Left ventricle myocardium inferior (tissue), 1 donor: ENCODE data around the gene ZNF497. TPM values are rescaled to one million over a fixed set of nuclear protein-coding genes. Genes with fewer than 3 reads are reported as not detected.
A peak's percentile ranks its signal among the peaks of the same experiment; 100 is the strongest.

ENCODE experiments used
- DNase-seq: peaks from one replicate; pipeline ENCODE4 v3.0.0-alpha.2; 2020
- H3K27ac ChIP-seq: fragments of 200-600 bp; replicated peaks from 2 replicates; pipeline ENCODE4 v1.8.0; 2021
- H3K27me3 ChIP-seq: fragments of 200-600 bp; 2 replicates; pipeline ENCODE4 v1.8.0; 2021; ENCODE audit warnings: low read depth
- H3K36me3 ChIP-seq: fragments of 200-600 bp; 2 replicates; pipeline ENCODE4 v1.8.0; 2021
- H3K4me1 ChIP-seq: fragments of 200-600 bp; 2 replicates; pipeline ENCODE4 v1.8.0; 2021
- H3K4me3 ChIP-seq: fragments of 200-600 bp; 2 replicates; pipeline ENCODE4 v1.8.0; 2021; ENCODE audit warnings: mild to moderate bottlenecking, moderate library complexity
- H3K9me3 ChIP-seq: fragments of 200-600 bp; replicated peaks from 2 replicates; pipeline ENCODE4 v1.8.0; 2021
- intact Hi-C: fragments of 100-400 bp; cut with micrococcal nuclease; formaldehyde crosslinking; loops from one replicate; pipeline ENCODE4 v1.11.0; 2022
- long read RNA-seq: library from polyadenylated mRNA; unstranded; transcript quantifications from one replicate; pipeline ENCODE4 v2.0.0, GENCODE V29; 2021
- total RNA-seq: library from RNA; stranded (reverse); fragmentation: NEBNext Ultra II Directional; extraction: Animal tissue kit (Norgen Biotek cat#: 25700); gene quantifications from one replicate; pipeline ENCODE4 v1.2.1, GENCODE V29; 2021
- TF ChIP-seq, protein P1 (sequence below): fragments of 200-600 bp; IDR thresholded peaks from 2 replicates; pipeline ENCODE4 v1.8.0; 2021; ENCODE audit warnings: antibody characterized with exemption, mild to moderate bottlenecking, borderline replicate concordance
- donor health status: DM: no; HTN: yes; CAD: no; lungs with severe emphysema.

Gene ZNF497
- 0.41 TPM for total RNA-seq
- long read RNA-seq, partial matches to known transcripts = 0 of 2 reads
- long read RNA-seq, other reads (novel, unspliced or antisense) = 2 of 2 reads

DNA sequence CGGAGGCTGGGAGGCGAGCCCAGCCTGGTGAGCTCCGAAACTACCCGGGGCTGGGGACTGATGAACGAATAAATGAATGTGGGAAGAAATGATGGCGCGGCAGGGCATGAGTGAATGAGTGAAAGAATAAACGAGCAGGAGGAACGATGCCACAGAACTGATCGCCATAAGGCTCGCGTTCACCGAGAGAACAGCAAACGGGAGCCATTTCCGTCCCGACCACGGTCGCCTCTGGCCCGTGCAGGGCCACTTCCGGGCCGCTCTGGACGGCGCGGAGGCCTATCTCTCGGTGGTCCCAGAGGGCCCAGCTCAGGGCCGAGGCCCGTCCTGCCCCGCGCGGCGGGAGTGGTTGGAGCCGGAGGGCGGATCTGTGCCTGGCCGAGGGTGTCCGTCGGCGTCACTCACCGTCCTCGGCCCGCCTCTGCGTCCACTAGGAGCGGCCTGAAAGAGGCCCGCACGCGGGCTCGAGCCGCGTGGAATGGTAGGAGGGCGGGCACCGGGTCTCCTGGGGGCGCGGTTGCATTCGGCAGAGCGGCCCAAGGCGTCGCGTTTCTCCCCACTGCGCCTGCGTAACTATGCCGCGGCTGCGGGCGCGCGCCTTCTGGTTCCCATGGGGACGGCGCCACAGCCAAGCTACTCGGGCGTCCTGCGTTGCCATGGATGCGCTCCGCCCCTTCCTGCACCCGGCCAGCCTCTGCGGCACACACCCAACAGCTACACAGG lies at the start of gene ZNF497:
TSS of gene ZNF497 (minus strand) at position 480 of the 723 bp plus-strand sequence. CDS start 5,116 bp downstream, outside the sequence.
- H3K4me3 ChIP-seq = peak within 1 kb of the TSS; percentile 93
- H3K36me3 ChIP-seq = no peaks in the 10 kb centered on the region
- no peaks in the 10 kb centered on the region for H3K9me3 ChIP-seq
- H3K27me3 ChIP-seq = peaks cover 27% of the 10 kb centered on the region
- peak; percentile 98 for DNase-seq
- intact Hi-C loops = no loop called here
- TF ChIP-seq, protein P1, sequence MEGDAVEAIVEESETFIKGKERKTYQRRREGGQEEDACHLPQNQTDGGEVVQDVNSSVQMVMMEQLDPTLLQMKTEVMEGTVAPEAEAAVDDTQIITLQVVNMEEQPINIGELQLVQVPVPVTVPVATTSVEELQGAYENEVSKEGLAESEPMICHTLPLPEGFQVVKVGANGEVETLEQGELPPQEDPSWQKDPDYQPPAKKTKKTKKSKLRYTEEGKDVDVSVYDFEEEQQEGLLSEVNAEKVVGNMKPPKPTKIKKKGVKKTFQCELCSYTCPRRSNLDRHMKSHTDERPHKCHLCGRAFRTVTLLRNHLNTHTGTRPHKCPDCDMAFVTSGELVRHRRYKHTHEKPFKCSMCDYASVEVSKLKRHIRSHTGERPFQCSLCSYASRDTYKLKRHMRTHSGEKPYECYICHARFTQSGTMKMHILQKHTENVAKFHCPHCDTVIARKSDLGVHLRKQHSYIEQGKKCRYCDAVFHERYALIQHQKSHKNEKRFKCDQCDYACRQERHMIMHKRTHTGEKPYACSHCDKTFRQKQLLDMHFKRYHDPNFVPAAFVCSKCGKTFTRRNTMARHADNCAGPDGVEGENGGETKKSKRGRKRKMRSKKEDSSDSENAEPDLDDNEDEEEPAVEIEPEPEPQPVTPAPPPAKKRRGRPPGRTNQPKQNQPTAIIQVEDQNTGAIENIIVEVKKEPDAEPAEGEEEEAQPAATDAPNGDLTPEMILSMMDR = peak; percentile 20
- H3K4me1 ChIP-seq = peaks cover 11% of the 10 kb centered on the region
- H3K27ac ChIP-seq = peak within 1 kb of the TSS; percentile 97

DNA sequence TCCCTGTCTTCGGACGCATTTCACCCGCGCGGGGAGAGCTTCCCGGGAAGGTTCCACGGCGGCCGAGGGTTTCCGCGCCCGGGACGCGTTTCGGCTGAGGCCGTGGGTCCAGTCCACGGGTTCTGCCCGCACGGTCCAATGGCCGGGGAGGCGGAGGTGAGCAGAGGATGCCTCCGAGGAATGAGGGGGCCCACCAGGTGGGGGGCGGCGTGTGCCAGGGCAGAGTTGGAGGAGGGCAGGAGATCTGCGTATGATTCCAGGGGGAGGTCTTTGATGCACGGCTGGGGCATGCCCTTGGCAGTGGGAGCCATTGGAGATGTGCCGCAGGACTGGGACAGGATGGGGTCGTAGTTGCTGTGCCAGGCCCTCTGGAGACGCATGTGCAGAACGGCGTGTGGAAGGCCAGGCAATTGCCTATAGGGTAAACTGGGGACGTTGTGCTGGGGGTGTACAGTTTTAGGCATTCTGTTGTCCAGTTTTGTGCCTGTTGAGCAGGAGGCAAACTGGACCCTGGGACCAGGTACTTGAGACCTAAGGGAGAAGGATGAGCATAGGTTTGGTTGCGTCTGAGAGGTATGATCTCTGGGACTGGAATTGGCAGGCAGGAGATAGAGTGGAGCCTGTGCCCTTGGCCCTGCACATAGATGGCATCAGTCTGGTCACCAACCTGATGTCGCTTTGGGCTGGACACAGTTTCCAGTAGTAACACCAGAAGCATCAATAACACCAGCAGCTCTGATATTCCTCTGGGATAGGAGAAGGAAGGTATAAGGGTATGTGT lies 46.6 kb upstream of the ZNF497 start:
- Histone ChIP-seq H3K4me1 (peaks cover 37% of the 10 kb centered on the region), H3K27ac (peak overlapping the region; percentile 94), H3K36me3 (no peaks in the 10 kb centered on the region), H3K9me3 (no peaks in the 10 kb centered on the region), H3K27me3 (no peaks in the 10 kb centered on the region), H3K4me3 (peak overlapping the region; percentile 86)
- intact Hi-C loops = no loop called here
- DNase-seq = no peak
- TF ChIP-seq, protein P1 = no peak

DNA sequence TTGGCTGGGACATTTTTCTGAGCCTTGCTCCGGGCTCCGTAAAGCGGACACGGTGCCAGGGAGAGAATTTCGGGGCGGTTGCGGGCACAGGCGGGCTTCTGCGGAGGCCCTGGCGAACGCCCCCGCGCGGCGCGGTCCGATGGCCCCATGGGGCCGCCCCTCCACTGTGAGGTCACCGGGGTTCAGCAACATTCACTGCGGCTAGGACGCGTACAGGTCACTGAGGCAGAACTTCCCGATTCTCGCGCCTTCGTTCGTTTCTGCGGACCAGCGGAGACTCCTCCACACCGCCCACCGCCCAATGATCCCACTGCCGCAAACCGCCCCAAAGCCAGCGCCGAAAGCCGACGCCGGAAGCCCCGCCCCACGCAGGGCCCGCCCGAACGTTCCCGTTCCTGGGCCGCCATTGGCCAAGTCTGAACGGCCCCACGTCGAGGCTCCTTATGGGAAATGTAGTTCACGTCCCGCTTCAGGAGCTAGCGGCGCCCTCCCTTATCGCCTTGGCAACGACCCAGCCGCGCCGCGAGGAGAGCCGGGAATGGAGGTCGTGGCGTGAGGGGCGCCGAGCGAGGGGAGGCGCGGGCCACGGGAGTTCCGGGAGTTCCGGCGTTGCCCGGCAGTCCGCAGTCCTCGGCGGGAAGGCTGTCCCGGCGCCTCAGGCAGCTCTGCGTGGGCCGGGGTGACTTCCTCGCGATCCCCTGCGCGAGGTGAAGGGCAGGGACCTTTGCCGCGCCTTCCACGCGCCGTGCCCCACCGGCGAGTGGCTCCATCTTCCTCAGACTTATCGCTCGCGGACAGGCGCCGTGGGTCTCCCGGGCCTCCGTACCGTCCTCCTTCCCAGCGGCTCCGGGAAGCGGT lies 45.8 kb upstream of the ZNF497 start, which contains the start of gene ZNF584:
TSS of gene ZNF584 (plus strand) at position 498 of the 858 bp plus-strand sequence. CDS start 499 bp downstream, outside the sequence.
- intact Hi-C loops = no loop called here
- Histone ChIP-seq H3K27ac (peak within 1 kb of the TSS; percentile 94), H3K9me3 (no peaks in the 10 kb centered on the region), H3K4me3 (peak within 1 kb of the TSS; percentile 86), H3K27me3 (no peaks in the 10 kb centered on the region), H3K4me1 (peaks cover 37% of the 10 kb centered on the region), H3K36me3 (no peaks in the 10 kb centered on the region)
- DNase-seq = peak; percentile 96
- TF ChIP-seq, protein P1 = no peak

- intact Hi-C loops = no loop called here
- H3K4me3 ChIP-seq = peak overlapping the region; percentile 86
These were observed 45.2 kb upstream of the ZNF497 start for GRCh38 chr19:58407658-58408151.

More at GRCh38 chr19:58407658-58408151, 45.2 kb upstream of the ZNF497 start:
- H3K9me3 ChIP-seq = no peaks in the 10 kb centered on the region
- peaks cover 37% of the 10 kb centered on the region for H3K4me1 ChIP-seq
- TF ChIP-seq, protein P1 = no peak
- DNase-seq = no peak
- no peaks in the 10 kb centered on the region for H3K36me3 ChIP-seq
- H3K27me3 ChIP-seq = no peaks in the 10 kb centered on the region
- H3K27ac ChIP-seq = peak overlapping the region; percentile 94
